HL-60/S4 treated with retinoic acid at 250 ng/mL for 4 days and 3 days (cell line): ENCODE data around the gene HAGHL.
"Not testable (repeated sequence)": the region's sequence is repeated elsewhere in the genome, so short reads cannot be mapped to it uniquely, and the experiment has no call there.

ENCODE experiments used
- in situ Hi-C: fragments of 300-500 bp; cut with MboI; formaldehyde crosslinking; loops from 2 replicates; pipeline ENCODE4 v1.7.0; 2022; ENCODE audit warnings: low sequenced_read_pairs

The HAGHL gene

GRCh38 chr16:743794-744500 is 17.0 kb downstream of the HAGHL start:
- in situ Hi-C loops, result no loop called here

DNA sequence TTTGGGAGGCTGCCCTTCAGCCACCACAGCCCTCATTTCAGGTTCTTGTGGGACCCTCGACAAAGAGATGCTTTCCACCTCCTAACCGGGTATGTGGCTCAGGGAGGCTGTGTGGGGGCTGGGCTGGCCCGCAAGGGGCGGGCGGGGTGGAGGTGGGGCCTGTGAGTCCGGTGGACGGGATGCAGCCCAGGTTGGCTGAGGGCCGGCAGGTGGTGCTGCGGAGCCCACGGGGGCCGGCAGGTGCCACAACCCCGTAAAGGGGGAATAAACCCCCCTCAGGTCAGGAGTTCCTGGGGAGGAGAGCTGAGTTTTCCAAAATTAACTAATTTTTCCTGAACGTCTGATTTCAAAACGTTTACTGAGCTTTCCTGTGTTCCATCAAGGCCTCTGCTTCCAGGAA is 18.8 kb downstream of the HAGHL start:
- in situ Hi-C loops, result no loop called here

GRCh38 chr16:746637-747036 is 19.7 kb downstream of the HAGHL start:
- in situ Hi-C loops, result no loop called here

GRCh38 chr16:747978-748746 is 21.3 kb downstream of the HAGHL start:
- in situ Hi-C loops, result no loop called here

GRCh38 chr16:749010-749409 is 22.1 kb downstream of the HAGHL start:
- in situ Hi-C loops, result no loop called here

DNA sequence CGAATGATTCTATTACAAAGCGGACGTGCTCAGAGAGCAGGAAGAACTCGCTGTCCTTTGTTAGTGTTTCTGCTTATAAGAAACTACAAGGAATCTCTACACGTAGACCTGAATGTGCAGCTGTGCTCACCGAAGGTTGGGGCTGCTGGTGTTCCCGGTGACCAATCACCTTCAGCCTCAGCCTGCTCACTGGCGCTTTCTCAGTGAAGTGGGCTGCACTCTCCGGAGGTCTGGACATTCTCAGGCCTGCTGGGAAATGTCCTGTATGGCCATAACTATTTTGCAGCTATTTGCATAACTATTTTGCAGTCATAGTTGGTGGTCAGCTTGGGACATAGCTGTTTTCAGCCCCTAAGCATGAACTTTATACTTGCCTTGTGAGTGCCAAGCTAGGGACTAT is 23.6 kb downstream of the HAGHL start:
- in situ Hi-C loops, result no loop called here

DNA sequence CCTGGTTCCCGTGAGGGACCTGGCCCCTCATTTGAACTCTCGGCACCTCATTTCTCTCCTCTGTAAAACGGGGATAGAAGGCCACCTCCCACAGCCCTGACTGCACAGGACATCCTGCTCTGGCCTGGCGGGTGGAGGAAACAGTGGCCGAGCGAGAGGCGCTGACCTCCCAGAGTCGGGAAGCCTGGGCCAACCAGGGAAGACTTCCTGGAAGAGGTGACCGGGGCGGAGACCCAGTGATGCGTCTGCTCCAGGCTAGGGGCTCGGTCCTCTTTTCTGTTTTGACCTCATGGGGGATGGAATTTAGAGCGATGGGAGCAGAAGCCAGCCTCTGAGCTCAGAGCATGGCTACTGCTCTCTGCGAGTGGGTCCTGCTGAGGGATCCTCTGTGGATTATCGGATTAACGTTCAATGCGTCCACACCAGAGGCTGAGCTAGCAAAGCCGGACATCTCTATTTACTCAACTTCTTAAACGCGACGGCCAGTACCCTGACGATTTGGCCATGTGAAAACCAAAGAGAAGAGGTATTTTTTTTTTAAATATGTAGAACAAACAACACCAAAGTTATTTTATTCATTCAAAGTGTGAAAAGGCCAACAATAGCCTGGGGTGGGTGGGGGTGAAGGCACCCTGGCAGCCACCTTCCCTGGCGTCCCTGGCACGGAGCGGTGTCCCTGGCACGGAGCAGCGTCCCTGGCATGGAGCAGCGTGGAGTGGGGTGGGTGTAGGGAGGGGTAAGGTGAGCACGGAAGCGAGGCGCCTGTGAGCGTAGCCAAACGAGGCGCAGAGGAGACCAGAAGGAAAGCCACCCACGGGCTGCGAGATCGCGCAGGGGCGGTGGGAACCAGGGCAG is 24.5 kb downstream of the HAGHL start:
- in situ Hi-C loops, result no loop called here

DNA sequence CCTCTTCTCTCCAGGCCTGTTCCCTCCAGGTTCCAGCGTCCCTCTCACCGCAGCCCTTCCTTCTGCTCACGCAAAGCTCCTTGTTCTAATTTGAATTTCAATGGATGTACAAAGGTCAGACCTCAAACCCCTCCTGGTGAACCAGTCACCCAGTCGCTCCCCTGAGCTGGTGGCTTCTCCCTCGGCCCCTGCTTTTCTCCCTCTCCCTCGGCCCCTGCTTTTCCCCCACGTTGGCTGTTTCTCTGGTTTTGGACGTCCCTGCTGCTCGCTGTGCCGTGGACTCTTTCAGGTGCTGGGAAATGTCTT is 25.1 kb downstream of the HAGHL start:
- in situ Hi-C loops, result no loop called here

DNA sequence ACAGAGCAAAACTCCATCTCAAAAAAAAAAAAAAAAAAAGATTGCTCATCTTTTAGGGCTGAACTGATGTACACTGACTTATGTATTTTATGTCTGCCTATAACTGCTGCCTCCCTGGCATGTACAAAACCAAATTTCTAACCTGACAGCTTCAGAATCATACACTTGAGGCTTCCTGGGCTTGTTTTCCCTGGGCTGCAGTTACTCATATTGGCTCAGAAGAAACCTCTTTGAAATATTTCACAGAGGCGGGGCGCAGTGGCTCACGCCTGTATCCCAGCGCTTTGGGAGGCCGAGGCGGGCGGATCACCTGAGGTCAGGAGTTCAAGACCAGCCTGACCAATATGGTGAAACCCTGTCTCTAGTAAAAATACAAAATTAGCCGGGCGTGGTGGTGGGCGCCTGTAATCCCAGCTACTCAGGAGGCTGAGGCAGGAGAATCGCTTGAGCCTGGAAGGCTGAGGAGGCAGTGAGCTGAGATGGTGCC is 27.3 kb downstream of the HAGHL start:
- in situ Hi-C loops, result not testable (repeated sequence)

DNA sequence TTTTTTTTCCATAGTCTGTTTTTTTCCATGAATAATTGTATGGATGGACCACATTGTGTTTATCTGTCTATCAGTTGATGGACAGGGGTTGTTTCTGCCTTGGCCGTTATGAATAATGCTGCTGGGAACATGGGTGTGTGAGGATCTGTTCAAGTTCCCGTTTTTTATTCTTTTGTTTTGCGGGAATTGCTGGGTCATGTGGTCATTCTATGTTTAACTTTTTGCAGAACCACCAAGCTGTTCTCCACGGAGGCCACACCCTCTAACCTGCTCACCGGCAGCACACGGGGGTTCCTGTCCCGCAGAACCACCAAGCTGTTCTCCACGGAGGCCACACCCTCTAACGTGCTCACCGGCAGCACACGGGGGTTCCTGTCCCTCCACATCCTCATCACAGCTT is 27.8 kb downstream of the HAGHL start:
- in situ Hi-C loops, result no loop called here

DNA sequence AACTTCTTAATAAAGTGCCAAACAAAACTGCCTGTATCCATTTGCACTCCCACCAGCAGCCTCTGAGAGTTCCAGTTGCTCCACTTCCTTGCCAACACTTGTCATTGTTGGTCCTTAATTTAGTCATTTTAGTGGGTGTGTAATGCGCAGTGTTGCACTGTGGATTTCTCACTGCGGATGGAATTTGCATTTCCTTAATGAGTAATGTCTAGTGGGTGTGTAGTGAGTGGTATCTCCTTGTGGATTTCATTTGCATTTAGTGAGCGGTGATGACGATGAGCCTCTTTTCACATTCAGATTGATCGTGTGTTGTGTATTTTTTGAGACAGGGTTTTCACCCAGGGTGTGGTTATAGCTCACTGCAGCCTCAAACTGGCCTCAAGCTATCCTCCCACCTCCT is 29.5 kb downstream of the HAGHL start:
- in situ Hi-C loops, result no loop called here

DNA sequence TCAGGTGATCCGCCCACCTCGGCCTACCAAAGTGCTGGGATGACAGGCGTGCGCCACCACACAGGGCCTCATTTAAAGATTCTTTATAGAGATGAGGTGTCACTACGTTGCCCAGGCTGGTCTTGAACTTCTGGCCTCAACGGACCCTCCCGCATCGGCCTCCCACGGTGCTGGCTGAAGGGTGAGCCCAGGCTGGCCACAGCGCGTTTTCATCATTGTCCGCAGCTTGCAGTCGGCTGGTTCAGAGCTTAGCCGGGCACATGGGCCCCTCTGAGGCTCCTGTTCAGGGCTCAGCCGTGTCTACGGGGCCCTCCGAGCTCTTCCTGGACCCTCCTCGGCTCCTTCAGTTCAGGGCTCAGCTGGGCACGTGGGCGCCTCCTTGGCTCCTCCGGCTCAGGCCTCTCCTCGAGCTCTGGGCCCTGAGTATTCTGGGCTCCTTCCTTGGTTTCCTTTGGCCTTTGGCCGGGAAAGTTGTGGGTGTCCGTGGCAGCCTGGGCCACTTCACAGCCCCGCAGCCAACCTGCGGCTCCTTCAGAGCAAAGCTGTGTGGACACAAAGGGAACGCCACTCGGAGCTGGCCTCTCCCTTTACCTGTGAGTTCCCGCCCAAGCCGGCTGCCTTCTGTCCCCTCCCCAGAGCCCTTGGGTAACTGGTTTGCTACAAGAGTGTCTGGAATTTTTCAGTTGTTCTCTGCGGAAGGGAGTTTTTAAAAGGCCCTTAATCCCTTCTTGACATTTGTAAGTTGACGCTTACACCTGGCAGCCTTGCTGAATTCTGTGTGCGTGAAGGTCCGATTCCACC is 32.4 kb downstream of the HAGHL start:
- in situ Hi-C loops, result no loop called here

DNA sequence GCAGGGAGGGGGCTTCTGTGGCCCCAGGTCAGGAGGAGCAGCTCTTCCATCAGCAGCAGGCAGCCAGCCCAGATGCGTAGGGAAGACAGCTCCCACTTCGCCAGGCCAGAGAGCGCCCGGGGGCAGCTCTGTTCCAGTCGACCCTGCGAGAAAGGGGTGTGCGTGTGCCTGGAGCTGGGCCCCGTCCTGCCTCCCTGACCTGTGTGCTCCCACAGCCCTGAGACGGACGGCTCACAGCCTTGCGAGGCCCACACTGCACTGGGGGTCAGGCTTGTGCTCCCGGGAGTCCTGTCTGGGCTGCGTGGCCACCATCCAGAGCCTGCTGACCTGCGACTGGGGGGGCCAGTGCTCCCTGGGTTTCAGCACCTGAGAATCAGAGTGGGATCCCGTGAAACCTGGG is 33.2 kb downstream of the HAGHL start:
- in situ Hi-C loops, result no loop called here

DNA sequence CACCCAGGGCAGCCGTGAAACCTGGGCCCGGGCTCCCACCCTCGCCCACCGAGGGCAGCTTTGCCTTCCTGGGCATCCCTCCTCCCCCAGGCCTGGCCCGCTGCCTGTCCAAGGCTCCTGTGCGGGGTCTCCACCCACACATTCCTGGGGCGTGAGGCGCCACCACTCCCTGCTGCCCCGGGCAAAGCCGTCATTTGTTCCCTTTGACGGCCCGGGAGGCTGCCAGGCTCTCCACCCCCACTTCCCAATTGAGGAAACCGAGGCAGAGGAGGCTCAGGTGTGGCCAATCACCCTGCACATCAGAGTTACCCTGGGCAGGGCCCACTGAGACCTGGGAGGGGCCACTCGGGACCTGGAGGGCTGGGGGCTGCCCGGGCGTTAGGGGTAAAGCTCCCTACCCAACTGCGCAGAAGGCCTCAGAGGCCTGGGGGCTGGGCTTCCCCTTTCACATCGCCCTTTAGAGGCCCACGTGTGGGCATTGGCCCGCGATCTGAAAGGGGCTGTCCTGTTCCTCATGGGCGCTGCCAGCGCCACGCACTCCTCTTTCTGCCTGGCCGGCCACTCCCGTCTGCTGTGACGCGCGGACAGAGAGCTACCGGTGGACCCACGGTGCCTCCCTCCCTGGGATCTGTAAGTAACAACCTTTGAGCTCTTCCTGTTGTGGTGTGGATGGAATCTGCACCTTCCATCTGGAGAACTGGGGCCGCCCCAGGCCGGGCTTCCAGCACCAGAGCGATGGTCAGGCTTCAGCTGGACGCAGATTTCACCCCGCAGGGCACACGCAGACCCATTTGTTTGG is 33.8 kb downstream of the HAGHL start, which contains the start of gene MSLN:
MSLN (plus strand) TSS at position 190 of the 799 bp plus-strand sequence. CDS start 1,947 bp downstream, outside the sequence.
- in situ Hi-C loops, result no loop called here

DNA sequence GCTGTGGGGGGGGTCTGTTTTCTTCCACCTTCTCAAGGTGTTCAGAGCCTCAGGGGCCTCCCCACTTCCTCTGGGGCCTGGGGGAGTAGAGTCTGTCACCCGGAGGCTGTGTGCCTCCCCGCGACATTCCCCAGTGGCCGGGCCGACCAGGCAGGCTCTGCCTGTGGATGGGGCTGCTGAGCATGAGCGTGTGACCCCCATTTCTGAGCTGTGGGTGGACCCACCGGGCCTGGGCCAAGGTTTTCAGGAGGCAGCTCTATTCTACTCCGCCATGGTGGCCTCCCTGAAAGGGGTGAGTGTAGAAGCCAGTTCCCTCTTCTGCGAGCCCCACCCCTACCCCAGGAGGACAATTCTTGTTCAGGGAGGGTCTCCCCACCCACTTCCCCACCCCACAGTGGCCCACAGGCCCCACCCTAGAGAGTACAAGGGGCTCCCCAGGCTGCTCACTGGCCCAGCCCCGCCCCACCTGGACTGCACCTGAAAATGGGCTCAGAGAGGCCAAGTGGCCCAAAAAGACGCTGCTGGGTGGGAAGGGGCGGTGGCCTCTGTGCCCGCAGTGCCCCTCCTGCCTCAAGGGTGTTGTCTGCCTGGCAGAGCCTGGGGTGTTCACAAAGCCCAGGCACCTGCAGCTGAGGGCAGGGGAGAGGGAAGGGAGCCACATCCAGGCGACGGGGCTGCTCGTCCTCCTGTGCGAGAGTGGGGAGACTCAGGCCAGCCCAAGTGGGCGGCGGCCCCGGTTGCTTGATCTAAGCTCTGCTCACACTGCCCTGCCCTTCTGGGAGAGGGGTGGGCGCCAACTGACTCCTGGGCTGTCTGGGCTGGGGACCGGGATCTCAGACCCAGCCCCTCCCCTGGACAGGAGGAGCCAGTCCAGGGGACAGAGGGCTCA is 35.0 kb downstream of the HAGHL start:
- in situ Hi-C loops, result no loop called here

DNA sequence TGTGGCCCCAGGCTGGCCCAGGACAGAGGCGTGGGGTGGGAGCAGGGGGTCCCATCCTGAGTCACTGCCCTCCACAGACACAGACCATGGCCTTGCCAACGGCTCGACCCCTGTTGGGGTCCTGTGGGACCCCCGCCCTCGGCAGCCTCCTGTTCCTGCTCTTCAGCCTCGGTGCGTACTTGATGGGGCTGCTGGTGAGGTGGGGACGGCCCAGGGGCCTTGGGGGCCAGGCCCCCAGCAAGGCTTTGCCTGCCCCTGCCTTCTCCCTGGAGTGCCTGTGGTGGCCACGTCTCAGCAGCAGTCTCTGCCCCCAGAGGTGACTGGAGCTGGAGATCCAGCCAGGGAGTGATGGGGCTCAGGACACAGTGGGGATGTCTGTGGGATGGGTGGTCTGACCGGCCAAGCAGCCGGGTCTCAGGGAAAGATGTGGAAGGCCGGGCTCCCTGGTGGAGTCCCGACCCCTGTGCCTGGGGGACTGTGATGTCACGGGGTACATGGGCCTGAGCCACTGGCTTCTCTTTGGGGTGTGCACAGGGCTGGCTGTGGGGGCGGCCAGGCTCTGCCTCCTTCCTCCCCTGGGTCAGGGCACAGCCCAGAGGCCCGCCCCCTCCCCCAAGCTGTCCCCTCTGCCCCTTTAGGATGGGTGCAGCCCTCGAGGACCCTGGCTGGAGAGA is 35.8 kb downstream of the HAGHL start:
- in situ Hi-C loops, result no loop called here

DNA sequence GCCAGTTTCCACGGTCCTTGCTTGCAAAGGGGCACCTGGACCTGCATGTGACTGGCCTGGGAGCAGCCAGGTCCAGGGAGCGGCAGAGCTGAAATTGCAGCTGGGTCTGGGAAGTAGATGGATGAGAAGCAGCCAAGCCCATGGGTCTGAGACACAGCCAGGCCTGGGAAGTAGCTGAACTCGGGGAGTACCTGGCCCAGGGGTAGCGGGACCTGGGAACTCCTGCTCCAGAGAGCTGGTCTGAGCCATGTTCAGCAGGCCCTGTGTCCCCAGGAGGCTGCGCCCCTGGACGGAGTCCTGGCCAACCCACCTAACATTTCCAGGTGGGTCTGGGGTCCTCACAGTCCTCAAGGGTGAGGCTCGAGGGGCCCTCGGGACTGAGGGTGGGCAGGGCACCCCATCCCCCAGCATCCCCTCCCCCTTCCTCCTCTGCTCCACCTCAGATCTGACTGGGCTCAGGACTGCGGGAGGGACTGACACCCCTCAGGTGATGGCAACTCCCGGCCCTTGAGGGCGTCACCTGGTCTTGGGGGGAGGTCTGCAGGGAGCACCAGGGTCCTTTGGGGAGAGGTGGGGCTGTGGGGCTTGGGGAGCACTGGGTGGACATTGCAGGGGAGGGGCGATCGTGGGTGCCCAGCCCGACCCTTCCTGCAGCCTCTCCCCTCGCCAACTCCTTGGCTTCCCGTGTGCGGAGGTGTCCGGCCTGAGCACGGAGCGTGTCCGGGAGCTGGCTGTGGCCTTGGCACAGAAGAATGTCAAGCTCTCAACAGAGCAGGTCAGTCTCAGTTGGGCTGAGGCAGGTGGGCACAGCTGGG is 36.7 kb downstream of the HAGHL start:
- in situ Hi-C loops, result no loop called here
